ENCODE data around the gene ADAMTSL5. TPM values are rescaled to one million over a fixed set of nuclear protein-coding genes. Genes with fewer than 3 reads are reported as not detected.

ADAMTSL5 gene
- total and polyA plus RNA-seq, 2 of the 8 experiments (the other 6 are each of a cell fraction or from before 2014, with no cell fraction given), result 0.82 to 0.99 TPM

GRCh38 chr19:1521636-1522035 is 8.8 kb upstream of the ADAMTSL5 start:
- Histone ChIP-seq H3K27ac (ENCODE audit: low read depth, low read length) (no peak overlapping the region), H3K4ac (replicated peaks; ENCODE audit: insufficient read length, low read depth, low read length) (no peak overlapping the region), H3K9me3 (ENCODE audit: insufficient read depth in 2 of 2, low read depth in 1 of 2, low read length in 1 of 2) (no peaks in the 10 kb centered on the region), H2BK15ac (ENCODE audit: low read length) (no peak overlapping the region), H2AK5ac (ENCODE audit: low read depth, low read length) (no peak overlapping the region), H3K14ac (ENCODE audit: insufficient read length) (no peak overlapping the region), H3K79me2 (ENCODE audit: control insufficient read depth in 1 of 2, insufficient read depth in 2 of 2, low read length in 2 of 2) (no peaks in the 10 kb centered on the region), H3K79me1 (ENCODE audit: low read depth, low read length) (no peaks in the 10 kb centered on the region), H3K23ac (ENCODE audit: insufficient read length) (no peak overlapping the region), H4K5ac (ENCODE audit: insufficient read length, low read depth, low read length) (no peak overlapping the region), H3K4me3 (ENCODE audit: extremely low read depth in 1 of 4, insufficient read depth in 2 of 4, low read depth in 3 of 4, low read length in 4 of 4) (no peak overlapping the region), H3K56ac (replicated peaks; ENCODE audit: insufficient read length, low read depth, low read length) (no peak overlapping the region), H3K27me3 (replicated peaks in 1 of 4; ENCODE audit: control insufficient read depth in 3 of 4, extremely low read depth in 1 of 4, insufficient read depth in 3 of 4, low read length in 3 of 4) (peaks cover 19 to 36% (median 31%) of the 10 kb centered on the region in 4 experiments), H3K18ac (ENCODE audit: extremely low read depth, low read length) (no peak overlapping the region), H4K8ac (ENCODE audit: extremely low read depth, insufficient read depth, low read length) (no peak overlapping the region), H3K4me2 (ENCODE audit: insufficient read depth in 1 of 2, low read depth in 2 of 2, low read length in 2 of 2) (no peak overlapping the region), H2BK12ac (ENCODE audit: low read depth, low read length) (no peak overlapping the region), H4K20me1 (replicated peaks in 1 of 2; ENCODE audit: control insufficient read depth in 1 of 2, insufficient read depth in 2 of 2, low read length in 2 of 2) (peaks cover 8 to 14% of the 10 kb centered on the region in 2 experiments), H2BK5ac (ENCODE audit: low read depth, low read length) (no peak overlapping the region), H4K91ac (replicated peaks; ENCODE audit: insufficient read length, low read length) (no peak overlapping the region), H2BK120ac (replicated peaks; ENCODE audit: low read depth, low read length) (no peak overlapping the region), H3K23me2 (ENCODE audit: low read depth, low read length) (peaks cover 8% of the 10 kb centered on the region; the same call in 1 of the 2 replicates), H3K36me3 (ENCODE audit: control insufficient read depth in 2 of 4, insufficient read depth in 4 of 4, low read length in 3 of 4) (no peaks in the 10 kb centered on the region; a peak in 1 of 8 replicates), H2BK20ac (ENCODE audit: low read length) (no peak overlapping the region), H3K9ac (replicated peaks in 1 of 4; ENCODE audit: extremely low read depth in 1 of 4, low read depth in 3 of 4, low read length in 3 of 4) (no peak overlapping the region), H3K4me1 (replicated peaks in 1 of 4; ENCODE audit: control insufficient read depth in 3 of 4, insufficient read depth in 4 of 4, low read length in 3 of 4) (peaks cover 0 to 3% (median 1%) of the 10 kb centered on the region in 4 experiments; a peak in 3 of 7 replicates), H2AFZ (ENCODE audit: low read length) (no peak overlapping the region)
- CTCF ChIA-PET (ENCODE audit: partially characterized antibody), result interaction anchor here (0.7 to 1.0 kb wide), 2 partner anchors 64 to 132 kb away, joined by 3 read pairs; no protein-coding TSS in a partner anchor
- FAIRE-seq, result no peak
- POLR2A ChIA-PET (ENCODE audit: partially characterized antibody), result interaction anchor here (2.7 kb wide), 1 partner anchor 70 kb away, joined by 7 read pairs; the partner anchor contains the start of gene MBD3
- no peak for DNase-seq (ENCODE audit: low read depth in 1 of 2, low spot score in 2 of 2)
- TF ChIP-seq JUN (IDR thresholded peaks at IDR 0.05; ENCODE audit: low read depth, low read length) (no peak), POU5F1 (IDR thresholded peaks at IDR 0.05; ENCODE audit: low read depth, low read length) (no peak), TAF1 (IDR thresholded peaks at IDR 0.05; ENCODE audit: low read depth, low read length) (no peak), RAD21 (IDR thresholded peaks at IDR 0.05 in 1 of 2, conservative IDR thresholded peaks at IDR 0.05 in 1 of 2; ENCODE audit: low read depth in 2 of 2, low read length in 2 of 2) (no peak), SRF (IDR thresholded peaks at IDR 0.05; ENCODE audit: low read depth, low read length) (no peak), CEBPB (IDR thresholded peaks at IDR 0.05; ENCODE audit: low read depth, low read length) (no peak)
- 90% methylated on average over 14 of the region's 14 CpGs; no CpG with 5 or more reads in 1 of the 2 experiments for WGBS, 2 experiments (ENCODE audit: extremely low coverage in 1 of 2, insufficient coverage in 1 of 2, insufficient read length in 1 of 2, insufficient replicate concordance in 2 of 2, low coverage in 1 of 2, low lambda C conversion rate in 2 of 2, missing lambda C conversion rate in 1 of 2)
